Hepatocyte (in vitro differentiated cells): Measurements from ENCODE around the gene FAM89B. TPM values are rescaled to one million over a fixed set of nuclear protein-coding genes. Genes with fewer than 3 reads are reported as not detected.

ENCODE experiments used
- DNase-seq: peaks from one replicate; pipeline ENCODE4 v3.0.0-alpha.2; 2016; ENCODE audit warnings: low spot score
- H2AFZ ChIP-seq: fragments of 200-600 bp; sonication (generic); 2 replicates; pipeline ENCODE4 v1.6.0; 2016; ENCODE audit warnings: antibody characterized with exemption, mild to moderate bottlenecking
- H3K27ac ChIP-seq: fragments of 200-600 bp; sonication (generic); 2 replicates; pipeline ENCODE4 v1.5.1; 2016; ENCODE audit warnings: mild to moderate bottlenecking
- H3K27me3 ChIP-seq: fragments of 200-600 bp; sonication (generic); 2 replicates; pipeline ENCODE4 v1.6.1; 2016
- H3K36me3 ChIP-seq: fragments of 200-600 bp; sonication (generic); replicated peaks from 2 replicates; pipeline ENCODE4 v1.5.1; 2016; ENCODE audit warnings: low read depth; ENCODE audit not compliant: insufficient read depth
- H3K4me1 ChIP-seq: fragments of 200-600 bp; sonication (generic); 2 replicates; pipeline ENCODE4 v1.5.1; 2016; ENCODE audit warnings: mild to moderate bottlenecking, moderate library complexity; ENCODE audit not compliant: insufficient read depth
- H3K4me2 ChIP-seq: fragments of 200-600 bp; sonication (generic); 2 replicates; pipeline ENCODE4 v1.6.0; 2016
- H3K4me3 ChIP-seq: fragments of 200-600 bp; sonication (generic); 2 replicates; pipeline ENCODE4 v1.5.1; 2016; ENCODE audit warnings: mild to moderate bottlenecking
- H3K79me2 ChIP-seq: fragments of 200-600 bp; sonication (generic); 2 replicates; pipeline ENCODE4 v1.6.0; 2017; ENCODE audit warnings: mild to moderate bottlenecking
- H3K9me2 ChIP-seq: fragments of 200-600 bp; sonication (generic); replicated peaks from 2 replicates; pipeline ENCODE4 v1.6.0; 2017; ENCODE audit warnings: mild to moderate bottlenecking; ENCODE audit not compliant: insufficient read depth
- H3K9me3 ChIP-seq: fragments of 200-600 bp; sonication (generic); 2 replicates; pipeline ENCODE4 v1.5.1; 2016; ENCODE audit warnings: low read depth, mild to moderate bottlenecking
- H4K20me1 ChIP-seq: fragments of 200-600 bp; sonication (generic); 2 replicates; pipeline ENCODE4 v1.6.0; 2016; ENCODE audit warnings: mild to moderate bottlenecking; ENCODE audit not compliant: insufficient read depth, poor library complexity, severe bottlenecking
- EZH2 ChIP-seq: fragments of 200-600 bp; sonication (generic); IDR thresholded peaks from 2 replicates; pipeline ENCODE4 v1.6.1; 2016; ENCODE audit warnings: antibody characterized with exemption, mild to moderate bottlenecking, borderline replicate concordance
- EZH2phosphoT487 ChIP-seq: fragments of 200-600 bp; sonication (generic); IDR thresholded peaks from one replicate; pipeline ENCODE4 v1.6.1; 2018; ENCODE audit warnings: antibody characterized with exemption, mild to moderate bottlenecking, low read depth, moderate library complexity; ENCODE audit not compliant: unreplicated experiment, severe bottlenecking
- WGBS: methylation state at CpG from one replicate; pipeline ENCODE4 v1.1.6; 2016; ENCODE audit warnings: low lambda C conversion rate; ENCODE audit errors: missing lambda C conversion rate; 5-methylcytosine and 5-hydroxymethylcytosine counted together
- polyA plus RNA-seq: library from polyadenylated mRNA; unstranded; fragments of >200 nt; fragmentation: Nextera tagmentation; extraction: Ambion mirVana; gene quantifications from 2 replicates; pipeline ENCODE4 v1.2.1, GENCODE V29; 2016
- total RNA-seq: library from RNA; depleted of rRNA; stranded (reverse); fragments of >200 nt; gene quantifications from 2 replicates; pipeline ENCODE4 v1.2.3, GENCODE V29; 2014
- TF ChIP-seq, protein P1 (sequence below): fragments of 200-600 bp; sonication (generic); IDR thresholded peaks from 2 replicates; pipeline ENCODE4 v1.5.1; 2016; ENCODE audit warnings: antibody characterized with exemption, mild to moderate bottlenecking; ENCODE audit not compliant: poor library complexity

The FAM89B gene
- total and polyA plus RNA-seq, 2 experiments from 2014 or later: 34.1 to 112 TPM

DNA sequence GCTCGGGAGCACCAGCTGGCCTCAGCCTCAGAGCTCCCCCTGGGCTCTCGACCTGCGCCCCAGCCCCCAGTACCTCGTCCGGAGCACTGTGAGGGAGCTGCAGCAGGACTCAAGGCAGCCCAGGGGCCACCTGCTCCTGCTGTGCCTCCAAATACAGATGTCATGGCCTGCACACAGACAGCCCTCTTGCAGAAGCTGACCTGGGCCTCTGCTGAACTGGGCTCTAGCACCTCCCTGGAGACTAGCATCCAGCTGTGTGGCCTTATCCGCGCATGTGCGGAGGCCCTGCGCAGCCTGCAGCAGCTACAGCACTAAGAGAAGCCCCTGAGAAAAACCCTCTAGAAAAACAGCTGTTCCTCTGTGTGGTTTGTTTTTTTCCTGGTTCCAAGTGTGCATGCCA is 918 bp upstream of the FAM89B start:
- no peaks in the 10 kb centered on the region for H3K9me2 ChIP-seq
- no peaks in the 10 kb centered on the region for H3K27me3 ChIP-seq
- H3K4me2 ChIP-seq: peak overlapping the region; percentile 98
- H3K4me3 ChIP-seq: no peak overlapping the region
- TF ChIP-seq EZH2 (no peak), EZH2phosphoT487 (no peak)
- TF ChIP-seq, protein P1, sequence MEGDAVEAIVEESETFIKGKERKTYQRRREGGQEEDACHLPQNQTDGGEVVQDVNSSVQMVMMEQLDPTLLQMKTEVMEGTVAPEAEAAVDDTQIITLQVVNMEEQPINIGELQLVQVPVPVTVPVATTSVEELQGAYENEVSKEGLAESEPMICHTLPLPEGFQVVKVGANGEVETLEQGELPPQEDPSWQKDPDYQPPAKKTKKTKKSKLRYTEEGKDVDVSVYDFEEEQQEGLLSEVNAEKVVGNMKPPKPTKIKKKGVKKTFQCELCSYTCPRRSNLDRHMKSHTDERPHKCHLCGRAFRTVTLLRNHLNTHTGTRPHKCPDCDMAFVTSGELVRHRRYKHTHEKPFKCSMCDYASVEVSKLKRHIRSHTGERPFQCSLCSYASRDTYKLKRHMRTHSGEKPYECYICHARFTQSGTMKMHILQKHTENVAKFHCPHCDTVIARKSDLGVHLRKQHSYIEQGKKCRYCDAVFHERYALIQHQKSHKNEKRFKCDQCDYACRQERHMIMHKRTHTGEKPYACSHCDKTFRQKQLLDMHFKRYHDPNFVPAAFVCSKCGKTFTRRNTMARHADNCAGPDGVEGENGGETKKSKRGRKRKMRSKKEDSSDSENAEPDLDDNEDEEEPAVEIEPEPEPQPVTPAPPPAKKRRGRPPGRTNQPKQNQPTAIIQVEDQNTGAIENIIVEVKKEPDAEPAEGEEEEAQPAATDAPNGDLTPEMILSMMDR: no peak
- no peaks in the 10 kb centered on the region for H3K36me3 ChIP-seq
- no peak for DNase-seq
- peaks cover 59% of the 10 kb centered on the region for H3K79me2 ChIP-seq
- peak overlapping the region; percentile 57 for H3K27ac ChIP-seq
- H3K4me1 ChIP-seq: peaks cover 51% of the 10 kb centered on the region
- peaks cover 19% of the 10 kb centered on the region for H4K20me1 ChIP-seq
- no peak overlapping the region for H2AFZ ChIP-seq
- WGBS: 94% methylated on average over 9 of the region's 9 CpGs
- no peaks in the 10 kb centered on the region for H3K9me3 ChIP-seq

DNA sequence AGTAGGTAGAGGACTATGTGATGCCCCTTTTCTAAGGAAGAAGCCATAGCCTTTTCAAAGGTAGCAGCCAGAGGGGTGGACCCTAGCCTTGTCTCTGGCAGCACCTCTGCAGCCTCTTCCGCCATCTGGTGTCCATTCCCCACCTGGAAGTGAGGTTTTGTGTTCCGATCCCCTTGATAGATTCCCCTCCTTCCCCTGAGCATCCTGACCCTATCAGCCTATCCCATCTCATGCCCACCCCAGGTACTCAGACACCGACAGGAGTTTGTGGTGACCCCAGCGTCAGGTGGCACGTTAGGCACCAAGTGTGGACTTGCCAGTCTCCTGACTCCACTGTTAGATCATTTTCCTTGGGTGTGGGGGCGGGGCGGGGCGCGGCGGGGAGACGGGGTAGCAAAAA is 398 bp upstream of the FAM89B start:
- Histone ChIP-seq H2AFZ (no peak overlapping the region), H3K27ac (peak overlapping the region; percentile 57), H3K9me3 (no peaks in the 10 kb centered on the region), H3K9me2 (no peaks in the 10 kb centered on the region), H3K79me2 (peaks cover 55% of the 10 kb centered on the region), H3K36me3 (no peaks in the 10 kb centered on the region), H3K27me3 (no peaks in the 10 kb centered on the region), H3K4me1 (peaks cover 56% of the 10 kb centered on the region), H3K4me2 (peak overlapping the region; percentile 98), H3K4me3 (peak overlapping the region; percentile 32), H4K20me1 (peaks cover 19% of the 10 kb centered on the region)
- TF ChIP-seq EZH2phosphoT487: no peak
- TF ChIP-seq, protein P1: peak; percentile 44
- WGBS: 7% methylated on average over 10 of the region's 11 CpGs
- DNase-seq: peak; percentile 70

DNA sequence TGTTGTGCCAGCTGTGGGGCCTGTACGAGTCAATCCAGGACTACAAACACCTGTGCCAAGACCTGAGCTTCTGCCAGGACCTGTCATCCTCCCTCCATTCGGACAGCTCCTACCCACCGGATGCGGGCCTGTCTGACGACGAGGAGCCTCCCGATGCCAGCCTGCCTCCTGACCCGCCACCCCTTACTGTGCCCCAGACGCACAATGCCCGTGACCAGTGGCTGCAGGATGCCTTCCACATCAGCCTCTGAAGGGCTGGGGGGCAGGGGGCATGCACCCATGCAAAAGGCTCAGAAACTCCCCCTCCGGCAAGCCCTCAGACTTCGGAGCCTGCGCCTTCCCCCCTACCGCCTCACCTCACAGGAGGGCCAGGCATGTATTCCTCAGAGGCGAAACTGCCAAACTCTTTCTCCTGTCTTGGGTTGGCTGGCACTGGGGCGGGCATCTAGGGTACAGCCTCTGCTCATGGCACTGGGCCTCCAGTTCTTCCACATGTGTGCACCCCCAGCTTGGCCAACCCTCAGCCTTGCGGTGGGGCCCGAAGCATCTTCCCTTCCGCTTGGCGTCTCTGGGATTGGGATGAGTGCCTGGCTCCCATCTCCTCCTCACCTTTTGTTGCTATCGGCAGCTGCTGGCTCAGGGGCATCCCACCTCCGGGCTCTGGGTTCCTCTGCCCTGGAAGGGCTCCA is 1.2 kb downstream of the FAM89B start:
- TF ChIP-seq EZH2 (no peak), EZH2phosphoT487 (no peak)
- TF ChIP-seq, protein P1: no peak
- Histone ChIP-seq H3K9me2 (no peaks in the 10 kb centered on the region), H3K4me1 (peaks cover 66% of the 10 kb centered on the region), H3K27me3 (no peaks in the 10 kb centered on the region), H2AFZ (no peak overlapping the region), H3K9me3 (no peaks in the 10 kb centered on the region), H3K36me3 (no peaks in the 10 kb centered on the region), H3K79me2 (peaks cover 39% of the 10 kb centered on the region), H4K20me1 (peaks cover 19% of the 10 kb centered on the region), H3K4me3 (no peak overlapping the region), H3K4me2 (peak overlapping the region; percentile 98), H3K27ac (peak overlapping the region; percentile 61)
- no peak for DNase-seq
- 72% methylated on average over 21 of the region's 22 CpGs for WGBS
